Thoracic aorta (tissue), 2 donors: ENCODE measurements around the gene YWHAE. TPM values are rescaled to one million over a fixed set of nuclear protein-coding genes. Genes with fewer than 3 reads are reported as not detected.
A peak's percentile ranks its signal among the peaks of the same experiment; 100 is the strongest.
"Not testable (repeated sequence)": the region's sequence is repeated elsewhere in the genome, so short reads cannot be mapped to it uniquely, and the experiment has no call there.

Source experiments
- ATAC-seq: fragments of 150-250 bp; one replicate; pipeline ENCODE4 v1.8.0; 2017; ENCODE audit warnings: low read depth; ENCODE audit not compliant: insufficient number of reproducible peaks, low FRiP score
- DNase-seq: peaks from one replicate; pipeline ENCODE4 v3.0.0-alpha.2; 2020; ENCODE audit warnings: low spot score
- H3K27ac ChIP-seq, 2 donors: fragments of 200-600 bp; sonication (generic); 1 replicate in 1 of 2; 2 replicates in 1 of 2; pipeline ENCODE4 v1.5.1; 2016; ENCODE audit warnings: mild to moderate bottlenecking in 2 of 2, moderate library complexity in 2 of 2
- H3K27me3 ChIP-seq: fragments of 200-600 bp; sonication (generic); replicated peaks from 2 replicates; pipeline ENCODE4 v1.6.0; 2016; ENCODE audit warnings: mild to moderate bottlenecking; ENCODE audit not compliant: insufficient read depth
- H3K36me3 ChIP-seq: fragments of 200-600 bp; sonication (generic); one replicate; pipeline ENCODE4 v1.5.1; 2016
- H3K4me1 ChIP-seq, 2 donors: fragments of 200-600 bp; sonication (generic); 1 replicate in 1 of 2; 2 replicates in 1 of 2; pipeline versions ENCODE4 v1.5.1 to v1.6.0; 2016; ENCODE audit warnings: low read depth in 2 of 2, mild to moderate bottlenecking in 1 of 2; ENCODE audit not compliant: control insufficient read depth in 1 of 2
- H3K4me3 ChIP-seq: fragments of 200-600 bp; sonication (generic); 2 replicates; pipeline ENCODE4 v1.5.1; 2016; ENCODE audit warnings: mild to moderate bottlenecking
- H3K9me3 ChIP-seq: fragments of 200-600 bp; sonication (generic); 2 replicates; pipeline ENCODE4 v1.5.1; 2016
- CTCF ChIP-seq: fragments of 200-600 bp; sonication (generic); IDR thresholded peaks from one replicate; pipeline ENCODE4 v1.5.1; 2019; ENCODE audit warnings: antibody characterized with exemption
- total RNA-seq, 2 donors: library from RNA; depleted of rRNA; stranded (reverse); fragments of >200 nt; gene quantifications; one replicate each; pipeline versions ENCODE4 v1.1.0 to v1.2.3, GENCODE V29; 2016

The YWHAE gene
- total RNA-seq, 2 donors from 2014 or later: 178 to 593 TPM

- Histone ChIP-seq H3K27me3 (no peaks in the 10 kb centered on the region), H3K36me3 (peaks cover 11% of the 10 kb centered on the region), H3K4me1 (peaks cover 13 to 23% of the 10 kb centered on the region in 2 donors), H3K4me3 (no peak overlapping the region), H3K27ac (no peak overlapping the region), H3K9me3 (no peaks in the 10 kb centered on the region)
- ATAC-seq (no peak), DNase-seq (no peak)
- TF ChIP-seq CTCF: no peak
These were observed 20.1 kb upstream of the YWHAE start for GRCh38 chr17:1420163-1420562.

GRCh38 chr17:1418476-1418875 lies 18.5 kb upstream of the YWHAE start:
- not testable (repeated sequence) for H3K4me3 ChIP-seq, H3K27me3 ChIP-seq, ATAC-seq, H3K9me3 ChIP-seq, H3K27ac ChIP-seq, DNase-seq
- peaks cover 11 to 26% of the 10 kb centered on the region in 2 donors for H3K4me1 ChIP-seq
- H3K36me3 ChIP-seq: peaks cover 11% of the 10 kb centered on the region

GRCh38 chr17:1416414-1416813 lies 16.4 kb upstream of the YWHAE start:
- H3K27me3 ChIP-seq: no peaks in the 10 kb centered on the region
- no peaks in the 10 kb centered on the region for H3K9me3 ChIP-seq
- H3K27ac ChIP-seq: no peak overlapping the region
- no peak for ATAC-seq
- H3K36me3 ChIP-seq: peaks cover 6% of the 10 kb centered on the region
- no peak for TF ChIP-seq CTCF
- no peak for DNase-seq
- H3K4me3 ChIP-seq: no peak overlapping the region
- peaks cover 8 to 22% of the 10 kb centered on the region in 2 donors for H3K4me1 ChIP-seq

- Histone ChIP-seq H3K4me3 (no peak overlapping the region), H3K27me3 (no peaks in the 10 kb centered on the region), H3K4me1 (peaks cover 8 to 22% of the 10 kb centered on the region in 2 donors), H3K27ac (no peak overlapping the region), H3K9me3 (no peaks in the 10 kb centered on the region), H3K36me3 (peaks cover 6% of the 10 kb centered on the region)
- DNase-seq: no peak
- ATAC-seq: no peak
- no peak for TF ChIP-seq CTCF
These were observed 14.6 kb upstream of the YWHAE start for GRCh38 chr17:1414634-1415033.

GRCh38 chr17:1414001-1414574 lies 14.1 kb upstream of the YWHAE start:
- Histone ChIP-seq H3K4me1 (peaks cover 8 to 22% of the 10 kb centered on the region in 2 donors), H3K4me3 (no peak overlapping the region), H3K36me3 (peaks cover 6% of the 10 kb centered on the region), H3K27ac (no peak overlapping the region), H3K9me3 (no peaks in the 10 kb centered on the region), H3K27me3 (no peaks in the 10 kb centered on the region)
- ATAC-seq (no peak), DNase-seq (no peak)
- no peak for TF ChIP-seq CTCF

GRCh38 chr17:1413281-1413791 lies 13.3 kb upstream of the YWHAE start:
- peak; percentile 64 for DNase-seq
- H3K27ac ChIP-seq: peak overlapping the region in 1 of 2 donors; percentile 34
- TF ChIP-seq CTCF: no peak
- H3K4me3 ChIP-seq: peak overlapping the region; percentile 5
- peak; percentile 70 for ATAC-seq
- no peaks in the 10 kb centered on the region for H3K9me3 ChIP-seq
- H3K4me1 ChIP-seq: peaks cover 8 to 22% of the 10 kb centered on the region in 2 donors
- no peaks in the 10 kb centered on the region for H3K27me3 ChIP-seq
- H3K36me3 ChIP-seq: peaks cover 6% of the 10 kb centered on the region
